Stimulated activated CD4-positive, alpha-beta T cell treated with anti-CD3 and anti-CD28 coated beads, Interleukin-12 subunit alpha, Interleukin-12 subunit beta, amount 100 ng/mL, for 24 hours (primary cell): ENCODE data around the gene ERMAP.
"Not testable (repeated sequence)": the region's sequence is repeated elsewhere in the genome, so short reads cannot be mapped to it uniquely, and the experiment has no call there.

Experiments
- DNase-seq, 2 experiments: peaks; one replicate each; pipeline ENCODE4 v3.0.0-alpha.2; 2020; ENCODE audit warnings: low read depth in 2 of 2

Gene ERMAP

GRCh38 chr1:42807056-42807668 lies 9.8 kb upstream of the ERMAP start:
- DNase-seq = no peak

GRCh38 chr1:42814815-42815214 lies 2.1 kb upstream of the ERMAP start:
- not testable (repeated sequence) for DNase-seq

GRCh38 chr1:42815941-42816584 lies 859 bp upstream of the ERMAP start:
- no peak for DNase-seq

- no peak for DNase-seq
Measured at GRCh38 chr1:42817440-42817767, 482 bp downstream of the ERMAP start.

- no peak for DNase-seq
Measured at GRCh38 chr1:42817976-42818375, 1.1 kb downstream of the ERMAP start.

GRCh38 chr1:42820813-42821212 lies 3.9 kb downstream of the ERMAP start:
- DNase-seq = no peak

- DNase-seq = no peak
Measured at GRCh38 chr1:42821690-42822089, 4.8 kb downstream of the ERMAP start.

GRCh38 chr1:42822800-42823392 lies 6.0 kb downstream of the ERMAP start:
- DNase-seq = no peak

- no peak for DNase-seq
Measured at GRCh38 chr1:42824481-42825035, 7.6 kb downstream of the ERMAP start.

GRCh38 chr1:42825036-42825851 lies 8.3 kb downstream of the ERMAP start:
- DNase-seq = no peak

- DNase-seq = no peak
Measured at GRCh38 chr1:42830631-42831030, 13.7 kb downstream of the ERMAP start.

- no peak for DNase-seq
Measured at GRCh38 chr1:42831273-42831672, 14.4 kb downstream of the ERMAP start.

GRCh38 chr1:42832641-42833240 lies 15.8 kb downstream of the ERMAP start:
- DNase-seq = no peak

GRCh38 chr1:42833981-42834380 lies 17.1 kb downstream of the ERMAP start:
- no peak for DNase-seq

- no peak for DNase-seq
Measured at GRCh38 chr1:42834803-42835202, 17.9 kb downstream of the ERMAP start.

- no peak for DNase-seq
Measured at GRCh38 chr1:42835422-42835821, 18.5 kb downstream of the ERMAP start.

GRCh38 chr1:42837709-42838108 lies 20.8 kb downstream of the ERMAP start:
- DNase-seq = no peak

GRCh38 chr1:42838482-42839190 lies 21.7 kb downstream of the ERMAP start:
- DNase-seq = no peak

- DNase-seq = no peak
Measured at GRCh38 chr1:42841010-42841409, 24.1 kb downstream of the ERMAP start.

- DNase-seq = no peak
Measured at GRCh38 chr1:42841440-42842147, 24.7 kb downstream of the ERMAP start.
